Lower lobe of right lung (tissue), 2 donors: Measurements from ENCODE around the gene CHST13. TPM values are rescaled to one million over a fixed set of nuclear protein-coding genes. Genes with fewer than 3 reads are reported as not detected.

Experiments used
- ATAC-seq, 2 donors: fragments of 200-7000 bp; cut with Tn5 transposase; one replicate each; pipeline ENCODE4 v1.9.1; 2020 to 2022; ENCODE audit warnings: mild to moderate bottlenecking in 2 of 2, moderate library complexity in 2 of 2
- DNase-seq: peaks from one replicate; pipeline ENCODE4 v3.0.0-alpha.2; 2020
- H3K27ac ChIP-seq: fragments of 200-600 bp; one replicate; pipeline ENCODE4 v1.8.0; 2022
- H3K27me3 ChIP-seq: fragments of 200-600 bp; one replicate; pipeline ENCODE4 v1.8.0; 2022; ENCODE audit warnings: low read depth
- H3K36me3 ChIP-seq: fragments of 200-600 bp; one replicate; pipeline ENCODE4 v1.8.0; 2022; ENCODE audit warnings: mild to moderate bottlenecking
- H3K4me1 ChIP-seq: fragments of 200-600 bp; one replicate; pipeline ENCODE4 v1.8.0; 2022
- H3K4me3 ChIP-seq: fragments of 200-600 bp; one replicate; pipeline ENCODE4 v1.8.0; 2022; ENCODE audit warnings: mild to moderate bottlenecking
- H3K9me3 ChIP-seq: fragments of 200-600 bp; one replicate; pipeline ENCODE4 v1.8.0; 2022
- intact Hi-C: fragments of 100-400 bp; cut with DNase I; formaldehyde crosslinking; loops from one replicate; pipeline ENCODE4 v1.11.0; 2022
- total RNA-seq: library from RNA; stranded (reverse); fragmentation: NEBNext Ultra II Directional; extraction: Animal tissue kit (Norgen Biotek cat#: 25700); gene quantifications from one replicate; pipeline ENCODE4 v1.2.1, GENCODE V29; 2021
- TF ChIP-seq, protein P1 (sequence below): fragments of 200-600 bp; IDR thresholded peaks from one replicate; pipeline ENCODE4 v1.8.0; 2022; ENCODE audit warnings: antibody characterized with exemption, mild to moderate bottlenecking
- donor health status: DM: no; HTN: yes; CAD: no; lungs with severe emphysema.

Gene CHST13
- total RNA-seq, 1 donor from 2014 or later: 1.5 TPM

DNA sequence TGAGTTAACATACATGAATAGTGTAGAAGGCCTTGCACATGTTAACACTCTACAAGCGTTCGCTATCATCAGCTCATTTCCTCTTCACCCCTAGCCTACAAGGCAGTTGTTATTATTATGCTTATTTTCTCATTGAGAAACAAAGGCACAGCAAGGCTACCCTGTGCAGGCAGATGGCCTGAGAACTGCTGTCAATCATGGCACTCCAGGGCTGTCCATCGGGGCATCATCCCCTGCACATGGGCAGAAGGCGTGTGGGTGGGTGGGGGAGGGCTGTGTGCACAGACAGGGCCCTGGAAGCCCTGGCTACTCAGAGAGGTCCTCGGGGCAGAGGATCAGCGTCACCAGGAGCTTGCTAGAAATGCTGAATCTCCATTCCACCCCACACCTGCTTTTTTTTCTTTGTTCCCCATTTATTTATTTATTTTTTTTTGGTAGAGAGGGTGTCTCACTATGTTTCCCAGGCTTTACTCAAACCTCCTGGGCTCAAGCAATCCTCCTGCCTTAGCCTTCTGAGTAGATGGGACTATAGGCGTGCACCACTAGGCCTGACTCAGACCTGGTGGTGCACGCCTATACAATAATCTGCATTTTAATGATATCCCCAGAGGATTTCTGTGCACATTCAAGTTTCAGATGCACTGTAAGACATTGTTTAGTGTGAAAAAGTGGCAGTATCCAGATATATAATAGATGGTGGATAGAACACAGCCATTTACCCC is 38.6 kb upstream of the CHST13 start:
- TF ChIP-seq, protein P1, sequence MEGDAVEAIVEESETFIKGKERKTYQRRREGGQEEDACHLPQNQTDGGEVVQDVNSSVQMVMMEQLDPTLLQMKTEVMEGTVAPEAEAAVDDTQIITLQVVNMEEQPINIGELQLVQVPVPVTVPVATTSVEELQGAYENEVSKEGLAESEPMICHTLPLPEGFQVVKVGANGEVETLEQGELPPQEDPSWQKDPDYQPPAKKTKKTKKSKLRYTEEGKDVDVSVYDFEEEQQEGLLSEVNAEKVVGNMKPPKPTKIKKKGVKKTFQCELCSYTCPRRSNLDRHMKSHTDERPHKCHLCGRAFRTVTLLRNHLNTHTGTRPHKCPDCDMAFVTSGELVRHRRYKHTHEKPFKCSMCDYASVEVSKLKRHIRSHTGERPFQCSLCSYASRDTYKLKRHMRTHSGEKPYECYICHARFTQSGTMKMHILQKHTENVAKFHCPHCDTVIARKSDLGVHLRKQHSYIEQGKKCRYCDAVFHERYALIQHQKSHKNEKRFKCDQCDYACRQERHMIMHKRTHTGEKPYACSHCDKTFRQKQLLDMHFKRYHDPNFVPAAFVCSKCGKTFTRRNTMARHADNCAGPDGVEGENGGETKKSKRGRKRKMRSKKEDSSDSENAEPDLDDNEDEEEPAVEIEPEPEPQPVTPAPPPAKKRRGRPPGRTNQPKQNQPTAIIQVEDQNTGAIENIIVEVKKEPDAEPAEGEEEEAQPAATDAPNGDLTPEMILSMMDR: no peak
- ATAC-seq: no peak
- H3K9me3 ChIP-seq: no peaks in the 10 kb centered on the region
- H3K36me3 ChIP-seq: no peaks in the 10 kb centered on the region
- no peaks in the 10 kb centered on the region for H3K4me1 ChIP-seq
- H3K4me3 ChIP-seq: no peak overlapping the region
- H3K27me3 ChIP-seq: no peaks in the 10 kb centered on the region
- DNase-seq: no peak
- H3K27ac ChIP-seq: no peak overlapping the region
- intact Hi-C loops: no loop called here

DNA sequence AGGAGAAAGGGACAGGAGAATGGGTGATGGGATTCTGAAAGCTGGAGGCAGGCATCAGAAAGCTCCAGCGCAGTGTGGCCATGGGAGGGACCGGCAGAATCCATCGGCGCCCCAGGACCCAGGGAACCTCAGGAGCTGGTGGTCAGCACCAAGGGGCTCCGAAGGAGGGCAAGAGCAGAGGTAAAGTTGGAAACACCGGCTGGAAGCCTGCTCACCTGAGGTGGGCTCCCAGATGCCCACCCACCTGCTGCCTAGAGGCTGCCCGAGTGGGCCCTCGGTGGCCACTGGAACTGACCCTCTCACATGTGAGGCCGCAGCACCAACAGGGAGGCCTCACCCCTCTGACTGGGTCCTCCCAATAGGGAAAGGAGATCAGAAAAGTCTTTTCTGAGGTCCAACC is 38.0 kb upstream of the CHST13 start:
- intact Hi-C loops: no loop called here
- no peak overlapping the region for H3K27ac ChIP-seq
- no peaks in the 10 kb centered on the region for H3K4me1 ChIP-seq
- no peaks in the 10 kb centered on the region for H3K9me3 ChIP-seq
- H3K4me3 ChIP-seq: no peak overlapping the region
- no peak for DNase-seq
- H3K36me3 ChIP-seq: no peaks in the 10 kb centered on the region
- TF ChIP-seq, protein P1: no peak
- no peak for ATAC-seq
- no peaks in the 10 kb centered on the region for H3K27me3 ChIP-seq

DNA sequence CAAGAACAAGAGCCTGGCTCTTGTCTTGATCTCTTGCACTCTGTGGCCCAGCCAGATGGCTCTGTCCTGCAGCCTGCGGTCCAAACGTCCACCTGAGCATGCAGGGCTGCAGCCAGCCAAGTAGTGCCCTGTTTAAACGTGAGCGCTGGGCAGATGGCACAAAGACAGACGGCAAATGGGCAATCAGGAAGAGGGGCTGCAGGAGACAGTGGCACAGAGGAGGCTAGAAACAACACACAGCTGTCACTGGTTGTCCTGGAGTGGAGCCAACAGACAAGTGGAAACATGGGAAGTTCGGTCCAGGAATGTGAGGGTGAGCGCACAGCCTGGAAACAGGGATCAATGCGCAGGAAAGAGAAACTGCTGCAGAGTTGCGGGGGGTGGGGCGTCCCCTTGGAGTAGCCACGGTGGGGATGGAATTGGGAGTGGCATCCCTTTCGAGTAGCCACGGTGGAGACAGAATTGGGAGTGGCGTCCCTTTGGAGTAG is 37.6 kb upstream of the CHST13 start:
- TF ChIP-seq, protein P1: no peak
- no peak overlapping the region for H3K27ac ChIP-seq
- intact Hi-C loops: no loop called here
- H3K4me3 ChIP-seq: no peak overlapping the region
- H3K4me1 ChIP-seq: no peaks in the 10 kb centered on the region
- no peaks in the 10 kb centered on the region for H3K27me3 ChIP-seq
- no peak for ATAC-seq
- no peak for DNase-seq
- H3K36me3 ChIP-seq: no peaks in the 10 kb centered on the region
- no peaks in the 10 kb centered on the region for H3K9me3 ChIP-seq

DNA sequence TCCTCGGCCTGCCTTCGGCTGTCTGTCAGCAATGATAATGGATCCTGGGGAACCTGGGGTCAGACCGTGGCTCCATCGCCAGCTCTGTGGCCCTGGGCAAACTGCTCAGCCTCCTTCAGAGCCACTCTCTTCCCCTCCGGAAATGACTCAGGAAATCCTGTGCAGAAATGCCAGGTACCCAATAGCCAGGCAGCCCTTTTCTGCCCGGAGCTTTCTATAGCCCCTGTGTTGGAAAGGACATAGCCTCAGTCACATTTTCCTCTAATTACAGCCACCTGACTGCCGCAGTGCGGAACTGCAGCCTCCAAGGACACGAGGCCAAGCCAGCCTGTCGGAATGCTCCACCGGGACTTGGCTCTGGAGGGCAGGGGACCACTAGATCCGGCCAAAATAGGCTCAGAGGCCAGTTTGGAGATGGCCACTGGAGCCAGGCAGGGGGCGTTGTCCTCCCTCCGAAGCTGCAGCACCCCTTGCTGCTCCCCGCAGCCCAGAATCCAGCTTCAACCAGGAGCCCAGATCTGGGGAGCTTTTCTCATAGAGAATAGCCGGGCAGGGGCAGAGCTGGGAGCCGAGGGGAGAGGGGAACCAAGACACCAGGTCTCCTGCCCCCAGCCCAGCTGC is 36.7 kb upstream of the CHST13 start:
- Histone ChIP-seq H3K9me3 (no peaks in the 10 kb centered on the region), H3K27ac (no peak overlapping the region), H3K36me3 (no peaks in the 10 kb centered on the region), H3K27me3 (no peaks in the 10 kb centered on the region), H3K4me1 (no peaks in the 10 kb centered on the region), H3K4me3 (no peak overlapping the region)
- TF ChIP-seq, protein P1: no peak
- intact Hi-C loops: no loop called here
- ATAC-seq (no peak), DNase-seq (peak; percentile 49)

DNA sequence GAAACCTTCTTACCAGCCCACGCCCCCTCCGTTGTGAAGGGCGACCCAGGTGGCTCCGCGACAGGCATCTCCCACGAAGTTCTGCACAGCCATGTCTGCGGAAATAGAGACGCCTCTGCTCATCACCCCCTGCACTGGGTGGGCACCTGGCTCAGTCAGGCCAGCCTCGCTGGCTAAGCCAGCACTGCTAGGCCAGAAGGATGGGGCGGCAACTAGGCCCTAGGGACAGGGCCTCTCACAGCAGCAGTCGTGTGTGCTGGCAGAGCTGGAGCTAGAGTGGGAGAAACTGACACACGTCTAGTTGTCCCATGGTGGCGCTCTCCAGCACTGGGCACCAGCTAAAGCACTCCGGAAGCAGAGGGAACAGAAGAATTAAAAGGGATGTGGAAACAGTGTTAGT is 35.8 kb upstream of the CHST13 start:
- ATAC-seq (no peak), DNase-seq (peak; percentile 30)
- intact Hi-C loops: no loop called here
- no peaks in the 10 kb centered on the region for H3K27me3 ChIP-seq
- no peak overlapping the region for H3K4me3 ChIP-seq
- no peaks in the 10 kb centered on the region for H3K36me3 ChIP-seq
- no peaks in the 10 kb centered on the region for H3K9me3 ChIP-seq
- H3K4me1 ChIP-seq: no peaks in the 10 kb centered on the region
- TF ChIP-seq, protein P1: no peak
- no peak overlapping the region for H3K27ac ChIP-seq
